ENCODE data around the gene PLEKHG2. TPM values are rescaled to one million over a fixed set of nuclear protein-coding genes. Genes with fewer than 3 reads are reported as not detected.

Gene PLEKHG2
- total RNA-seq, 2 experiments from 2014 or later, result 30.4 to 65.9 TPM

GRCh38 chr19:39384839-39385568 is 27.5 kb upstream of the PLEKHG2 start:
- Histone ChIP-seq H3K9me3 (ENCODE audit: low read length) (no peaks in the 10 kb centered on the region), H3K4me1 (ENCODE audit: insufficient read depth, low read length, poor library complexity, severe bottlenecking) (peaks cover 7% of the 10 kb centered on the region), H3K4me3 (ENCODE audit: low read depth, low read length, poor library complexity, severe bottlenecking) (no peak overlapping the region), H3K9me2 (ENCODE audit: insufficient read depth, low read length) (no peaks in the 10 kb centered on the region), H4K20me1 (ENCODE audit: insufficient read depth, low read length) (0 out of 2 replicates have a peak, but pooled peaks cover 3% of the 10 kb centered on the region), H3K27ac (ENCODE audit: low read depth, low read length, poor library complexity, severe bottlenecking) (no peak overlapping the region), H3K36me3 (ENCODE audit: insufficient read depth, low read length) (peaks cover 87% of the 10 kb centered on the region), H2AFZ (ENCODE audit: low read length) (no peak overlapping the region), H3K4me2 (ENCODE audit: low read length) (no peak overlapping the region), H3K79me2 (ENCODE audit: insufficient read depth, low read depth, low read length) (peaks cover 4% of the 10 kb centered on the region; the same call in 1 of the 2 replicates)
- TF ChIP-seq EZH2phosphoT487 (IDR thresholded peaks at IDR 0.05; ENCODE audit: borderline replicate concordance, low read depth, low read length) (no peak), CTCF (conservative IDR thresholded peaks at IDR 0.05; ENCODE audit: low read length) (no peak)
- ChIA-PET POLR2A (no interaction called here), CTCF (ENCODE audit: unreplicated experiment) (no interaction called here)
- intact Hi-C loops (cut with micrococcal nuclease; ENCODE audit: unreplicated experiment), result no loop called here
- no TSS peak for BruUV-seq (replicated peaks)
- no peak for DNase-seq (ENCODE audit: low spot score)

GRCh38 chr19:39385629-39386411 is 26.6 kb upstream of the PLEKHG2 start:
- DNase-seq (ENCODE audit: low spot score), result no peak
- Histone ChIP-seq H3K36me3 (ENCODE audit: insufficient read depth, low read length) (peaks cover 78% of the 10 kb centered on the region), H3K9me3 (ENCODE audit: low read length) (no peaks in the 10 kb centered on the region), H3K4me2 (ENCODE audit: low read length) (no peak overlapping the region), H3K79me2 (ENCODE audit: insufficient read depth, low read depth, low read length) (peaks cover 11% of the 10 kb centered on the region; the same call in 1 of the 2 replicates), H3K9me2 (ENCODE audit: insufficient read depth, low read length) (no peaks in the 10 kb centered on the region), H3K4me3 (ENCODE audit: low read depth, low read length, poor library complexity, severe bottlenecking) (no peak overlapping the region), H3K27ac (ENCODE audit: low read depth, low read length, poor library complexity, severe bottlenecking) (no peak overlapping the region), H3K4me1 (ENCODE audit: insufficient read depth, low read length, poor library complexity, severe bottlenecking) (peaks cover 10% of the 10 kb centered on the region), H2AFZ (ENCODE audit: low read length) (no peak overlapping the region), H4K20me1 (ENCODE audit: insufficient read depth, low read length) (0 out of 2 replicates have a peak, but pooled peaks cover 3% of the 10 kb centered on the region)
- TF ChIP-seq EZH2phosphoT487 (IDR thresholded peaks at IDR 0.05; ENCODE audit: borderline replicate concordance, low read depth, low read length), result no peak
- no peak for TF ChIP-seq CTCF (conservative IDR thresholded peaks at IDR 0.05; ENCODE audit: low read length)
- ChIA-PET CTCF (ENCODE audit: unreplicated experiment) (no interaction called here), POLR2A (no interaction called here)
- TSS peak; percentile 86 for BruUV-seq (replicated peaks)
- intact Hi-C loops (cut with micrococcal nuclease; ENCODE audit: unreplicated experiment), result no loop called here

Measured in OCI-LY7 (cell line).